AG04450 (cell line): ENCODE measurements around the gene OR4K17. TPM values are rescaled to one million over a fixed set of nuclear protein-coding genes. Genes with fewer than 3 reads are reported as not detected.
"Not testable (repeated sequence)": the region's sequence is repeated elsewhere in the genome, so short reads cannot be mapped to it uniquely, and the experiment has no call there.

Source experiments
- CTCF ChIA-PET: fragments of 300-600, 350-600 bp; formaldehyde crosslinking; extraction: SDS; loops from one replicate; lab custom pipeline; 2022; ENCODE audit warnings: antibody characterized with exemption, inconsistent platforms; lab: Charles Lee
- POLR2A ChIA-PET: fragments of 350-600 bp; formaldehyde crosslinking; extraction: SDS; loops from one replicate; lab custom pipeline; 2021; ENCODE audit warnings: antibody characterized with exemption, inconsistent platforms; lab: Yijun Ruan, JAX
- DNase-seq: peaks from one replicate; pipeline ENCODE4 v3.0.0-alpha.2; 2011; ENCODE audit warnings: low read depth, low spot score
- H3K27ac ChIP-seq: one replicate; pipeline ENCODE4 v1.5.1; 2012; ENCODE audit warnings: low read depth, low read length, control low read depth
- H3K27me3 ChIP-seq: one replicate; pipeline ENCODE4 v1.6.0; 2012; ENCODE audit warnings: low read length; ENCODE audit not compliant: control insufficient read depth, insufficient read depth
- H3K4me3 ChIP-seq: 2 replicates; pipeline ENCODE4 v1.5.1; 2011; ENCODE audit warnings: mild to moderate bottlenecking, low read depth, low read length, control low read depth
- H3K9me3 ChIP-seq: 2 replicates; pipeline ENCODE4 v1.5.1; 2012; ENCODE audit warnings: low read length; ENCODE audit not compliant: control insufficient read depth, insufficient read depth
- CTCF ChIP-seq: IDR thresholded peaks from 2 replicates; pipeline ENCODE4 v1.5.1; 2011; ENCODE audit warnings: low read depth, low read length, control low read depth, inconsistent platforms
- polyA plus RNA-seq: library from polyadenylated mRNA; depleted of rRNA; stranded (reverse); fragments of >200 nt; gene quantifications from 2 replicates; pipeline ENCODE4 v1.2.3, GENCODE V29; 2011; rRNA removed
- small RNA-seq: library from RNA; depleted of rRNA; stranded (forward); fragments of <200 nt; gene quantifications from one replicate; pipeline ENCODE3, GENCODE V24; 2012; ENCODE audit warnings: low read depth; ENCODE audit not compliant: insufficient read length

The OR4K17 gene
- polyA plus RNA-seq, 1 experiment, result not detected

DNA sequence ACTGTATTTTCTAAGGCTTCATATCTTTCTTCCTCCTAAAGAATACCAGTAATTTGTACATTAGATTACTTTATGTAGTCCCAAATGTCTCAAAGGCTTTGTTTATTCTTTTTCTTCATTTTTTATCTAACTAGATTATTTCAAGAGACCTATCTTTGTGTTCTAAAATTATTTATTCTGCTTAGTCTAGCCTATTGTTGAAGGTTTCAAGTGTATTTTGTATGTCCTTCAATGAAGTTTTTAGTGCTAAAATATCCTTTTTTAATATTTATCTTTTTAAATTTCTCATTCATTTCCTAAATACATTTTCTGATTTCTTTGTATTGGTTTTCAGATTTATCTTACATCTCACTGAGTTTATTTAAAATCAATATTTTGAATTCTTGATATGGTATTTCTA lies 53.9 kb downstream of the OR4K17 start:
- Histone ChIP-seq H3K27ac (no peak overlapping the region), H3K9me3 (peaks cover 9% of the 10 kb centered on the region), H3K27me3 (no peaks in the 10 kb centered on the region), H3K4me3 (no peak overlapping the region)
- ChIA-PET POLR2A (no interaction called here), CTCF (no interaction called here)
- no peak for TF ChIP-seq CTCF
- no peak for DNase-seq

GRCh38 chr14:20167091-20167490 lies 56.6 kb downstream of the OR4K17 start:
- CTCF ChIA-PET, result no interaction called here
- Histone ChIP-seq H3K27ac (no peak overlapping the region), H3K27me3 (no peaks in the 10 kb centered on the region), H3K9me3 (peaks cover 10% of the 10 kb centered on the region), H3K4me3 (no peak overlapping the region)
- no peak for DNase-seq
- POLR2A ChIA-PET, result no interaction called here
- no peak for TF ChIP-seq CTCF

- DNase-seq, POLR2A ChIA-PET, H3K4me3 ChIP-seq, H3K27ac ChIP-seq, H3K9me3 ChIP-seq, CTCF ChIA-PET, H3K27me3 ChIP-seq: not testable (repeated sequence)
Observed at GRCh38 chr14:20169852-20170251, 59.3 kb downstream of the OR4K17 start.

Small RNAs within 50 kb of the gene (small RNA-seq; reads per million reads assigned to genes)
- gene RNA5SP380, result not detected

Other genes starting within 250 kb of the OR4K17 start
- gene OR4K2, start 235.6 kb upstream of the OR4K17 start, polyA plus RNA-seq, result not detected in 2 replicates
- not detected in 2 replicates for gene OR4K5, start 190.1 kb upstream of the OR4K17 start, polyA plus RNA-seq
- not detected in 2 replicates for gene OR4K1, start 179.8 kb upstream of the OR4K17 start, polyA plus RNA-seq
- gene OR4K15, start 135.1 kb upstream of the OR4K17 start, polyA plus RNA-seq, result not detected in 2 replicates
- not detected in 2 replicates for gene OR4Q2, start 108.6 kb upstream of the OR4K17 start, polyA plus RNA-seq
- not detected in 2 replicates for gene OR4K14, start 91.4 kb upstream of the OR4K17 start, polyA plus RNA-seq
- gene OR4K13, start 74.7 kb upstream of the OR4K17 start, polyA plus RNA-seq, result not detected in 2 replicates
- gene OR4L1, start 50.7 kb upstream of the OR4K17 start, polyA plus RNA-seq, result not detected in 2 replicates
- not detected in 2 replicates for gene OR4N5, start 28.1 kb downstream of the OR4K17 start, polyA plus RNA-seq
- not detected in 2 replicates for gene OR11G2, start 80.2 kb downstream of the OR4K17 start, polyA plus RNA-seq
- gene OR11H6, start 113.0 kb downstream of the OR4K17 start, polyA plus RNA-seq, result not detected in 2 replicates
- gene OR11H7, start 118.2 kb downstream of the OR4K17 start, polyA plus RNA-seq, result not detected in 2 replicates
- not detected in 2 replicates for gene OR11H4, start 128.5 kb downstream of the OR4K17 start, polyA plus RNA-seq
- gene TTC5, start 195.2 kb downstream of the OR4K17 start, polyA plus RNA-seq, result 20.0 and 23.5 TPM in 2 replicates
- 54.2 and 69.2 TPM in 2 replicates for gene CCNB1IP1, start 222.5 kb downstream of the OR4K17 start, polyA plus RNA-seq
- gene PARP2, start 232.9 kb downstream of the OR4K17 start, polyA plus RNA-seq, result 11.8 and 12.3 TPM in 2 replicates